Femur (tissue), 1 donor: ENCODE results near the gene RAB40AL.
"Not testable (repeated sequence)": the region's sequence is repeated elsewhere in the genome, so short reads cannot be mapped to it uniquely, and the experiment has no call there.

Source experiments
- DNase-seq: peaks from one replicate; pipeline ENCODE4 v3.0.0-alpha.2; 2017

Gene RAB40AL

GRCh38 chrX:102936972-102937371, at the start of gene RAB40AL:
Gene RAB40AL (plus strand): TSS chrX:102937272. CDS start chrX:102937319, 47 bp downstream.
- not testable (repeated sequence) for DNase-seq

- DNase-seq: no peak
Measured at GRCh38 chrX:102887687-102888086, 49.4 kb upstream of the RAB40AL start.

GRCh38 chrX:102892103-102892502, 45.0 kb upstream of the RAB40AL start:
- no peak for DNase-seq

GRCh38 chrX:102899940-102900916, 36.8 kb upstream of the RAB40AL start:
- DNase-seq: peak; percentile 67

GRCh38 chrX:102902355-102902754, 34.7 kb upstream of the RAB40AL start:
- DNase-seq: no peak

- DNase-seq: no peak
Measured at GRCh38 chrX:102930990-102931756, 5.9 kb upstream of the RAB40AL start.

GRCh38 chrX:102934624-102935023, 2.4 kb upstream of the RAB40AL start:
- no peak for DNase-seq

- DNase-seq: no peak
Measured at GRCh38 chrX:102950908-102951866, 14.1 kb downstream of the RAB40AL start.

- DNase-seq: no peak
Measured at GRCh38 chrX:102957751-102958150, 20.7 kb downstream of the RAB40AL start.

- no peak for DNase-seq
Measured at GRCh38 chrX:102958794-102959193, 21.7 kb downstream of the RAB40AL start.

- no peak for DNase-seq
Measured at GRCh38 chrX:102959471-102959870, 22.4 kb downstream of the RAB40AL start.

- no peak for DNase-seq
Measured at GRCh38 chrX:102963955-102964354, 26.9 kb downstream of the RAB40AL start.

- DNase-seq: no peak
Measured at GRCh38 chrX:102964940-102965339, 27.9 kb downstream of the RAB40AL start.

GRCh38 chrX:102966701-102967100, 29.6 kb downstream of the RAB40AL start:
- no peak for DNase-seq

- no peak for DNase-seq
Measured at GRCh38 chrX:102968216-102968615, 31.1 kb downstream of the RAB40AL start.

- not testable (repeated sequence) for DNase-seq
Measured at GRCh38 chrX:102971536-102971935, 34.5 kb downstream of the RAB40AL start.

- no peak for DNase-seq
Measured at GRCh38 chrX:102975016-102975415, 37.9 kb downstream of the RAB40AL start.

- DNase-seq: no peak
Measured at GRCh38 chrX:102976286-102976685, 39.2 kb downstream of the RAB40AL start.

GRCh38 chrX:102976793-102977495, 39.9 kb downstream of the RAB40AL start:
- no peak for DNase-seq

- DNase-seq: no peak
Measured at GRCh38 chrX:102978594-102978993, 41.5 kb downstream of the RAB40AL start.

- no peak for DNase-seq
Measured at GRCh38 chrX:102979536-102979935, 42.5 kb downstream of the RAB40AL start.

- no peak for DNase-seq
Measured at GRCh38 chrX:102983205-102983604, 46.1 kb downstream of the RAB40AL start.
